ENCODE data around the gene TREX2. TPM values are rescaled to one million over a fixed set of nuclear protein-coding genes. Genes with fewer than 3 reads are reported as not detected.

TREX2 gene
- total and polyA plus RNA-seq, 2 of the 8 experiments (the other 6 are each of a cell fraction or from before 2014, with no cell fraction given): 0.71 to 0.80 TPM

GRCh38 chrX:153456704-153457103 lies 10.8 kb upstream of the TREX2 start:
- Histone ChIP-seq H4K20me1 (replicated peaks in 1 of 2; ENCODE audit: control insufficient read depth in 1 of 2, insufficient read depth in 2 of 2, low read length in 2 of 2) (peaks cover 0 to 2% of the 10 kb centered on the region in 2 experiments), H3K36me3 (ENCODE audit: control insufficient read depth in 2 of 4, insufficient read depth in 4 of 4, low read length in 3 of 4) (peaks cover 0 to 10% (median 0%) of the 10 kb centered on the region in 4 experiments; a peak in 3 of 8 replicates), H3K79me1 (ENCODE audit: low read depth, low read length) (no peaks in the 10 kb centered on the region), H3K23ac (ENCODE audit: insufficient read length) (no peak overlapping the region), H3K4me3 (ENCODE audit: extremely low read depth in 1 of 4, insufficient read depth in 2 of 4, low read depth in 3 of 4, low read length in 4 of 4) (no peak overlapping the region), H3K18ac (ENCODE audit: extremely low read depth, low read length) (no peak overlapping the region), H3K79me2 (ENCODE audit: control insufficient read depth in 1 of 2, insufficient read depth in 2 of 2, low read length in 2 of 2) (no peaks in the 10 kb centered on the region), H2BK120ac (replicated peaks; ENCODE audit: low read depth, low read length) (no peak overlapping the region), H3K4ac (replicated peaks; ENCODE audit: insufficient read length, low read depth, low read length) (no peak overlapping the region), H3K56ac (replicated peaks; ENCODE audit: insufficient read length, low read depth, low read length) (no peak overlapping the region), H3K9ac (replicated peaks in 1 of 4; ENCODE audit: extremely low read depth in 1 of 4, low read depth in 3 of 4, low read length in 3 of 4) (no peak overlapping the region), H3K4me2 (ENCODE audit: insufficient read depth in 1 of 2, low read depth in 2 of 2, low read length in 2 of 2) (no peak overlapping the region), H2BK12ac (ENCODE audit: low read depth, low read length) (no peak overlapping the region), H2AFZ (ENCODE audit: low read length) (no peak overlapping the region), H2BK5ac (ENCODE audit: low read depth, low read length) (no peak overlapping the region), H3K23me2 (ENCODE audit: low read depth, low read length) (no peaks in the 10 kb centered on the region), H4K8ac (ENCODE audit: extremely low read depth, insufficient read depth, low read length) (no peak overlapping the region), H3K27me3 (replicated peaks in 1 of 4; ENCODE audit: control insufficient read depth in 3 of 4, extremely low read depth in 1 of 4, insufficient read depth in 3 of 4, low read length in 3 of 4) (no peaks in the 10 kb centered on the region), H2BK20ac (ENCODE audit: low read length) (no peak overlapping the region), H3K14ac (ENCODE audit: insufficient read length) (no peak overlapping the region), H4K91ac (replicated peaks; ENCODE audit: insufficient read length, low read length) (no peak overlapping the region), H2AK5ac (ENCODE audit: low read depth, low read length) (no peak overlapping the region), H3K4me1 (replicated peaks in 1 of 4; ENCODE audit: control insufficient read depth in 3 of 4, insufficient read depth in 4 of 4, low read length in 3 of 4) (no peaks in the 10 kb centered on the region), H3K27ac (ENCODE audit: low read depth, low read length) (no peak overlapping the region), H4K5ac (ENCODE audit: insufficient read length, low read depth, low read length) (no peak overlapping the region), H2BK15ac (ENCODE audit: low read length) (no peak overlapping the region), H3K9me3 (ENCODE audit: insufficient read depth in 2 of 2, low read depth in 1 of 2, low read length in 1 of 2) (no peaks in the 10 kb centered on the region)
- WGBS, 2 experiments (ENCODE audit: extremely low coverage in 1 of 2, insufficient coverage in 1 of 2, insufficient read length in 1 of 2, insufficient replicate concordance in 2 of 2, low coverage in 1 of 2, low lambda C conversion rate in 2 of 2, missing lambda C conversion rate in 1 of 2): 97% methylated on average over 6 of the region's 9 CpGs; no CpG with 5 or more reads in 1 of the 2 experiments
- TF ChIP-seq ASH2L (IDR thresholded peaks at IDR 0.05; ENCODE audit: low read length) (no peak), POLR2A (IDR thresholded peaks at IDR 0.05; ENCODE audit: control extremely low read depth in 1 of 2, low read depth in 2 of 2, low read length in 2 of 2) (no peak), JUND (IDR thresholded peaks at IDR 0.05; ENCODE audit: low read length) (no peak), GTF2F1 (IDR thresholded peaks at IDR 0.05; ENCODE audit: borderline replicate concordance, low read depth, low read length) (no peak), CTBP2 (IDR thresholded peaks at IDR 0.05; ENCODE audit: borderline replicate concordance, insufficient read depth, insufficient read length, low read length) (no peak), KDM5A (IDR thresholded peaks at IDR 0.05; ENCODE audit: low read length) (no peak), SIRT6 (IDR thresholded peaks at IDR 0.05; ENCODE audit: low read length) (no peak)
- POLR2A ChIA-PET (ENCODE audit: partially characterized antibody): no interaction called here
- CTCF ChIA-PET (ENCODE audit: partially characterized antibody): interaction anchor here (0.8 to 1.9 kb wide), 6 partner anchors 8 to 82 kb away, joined by 3 to 6 read pairs (median 4); no protein-coding TSS in a partner anchor
- DNase-seq (ENCODE audit: low read depth in 1 of 2, low spot score in 2 of 2) (no peak), FAIRE-seq (no peak)

Measured in H1 (cell line).